MM.1S (cell line): ENCODE measurements around the gene MT2A.

Experiments used
- DNase-seq: peaks from one replicate; pipeline ENCODE4 v3.0.0-alpha.2; 2015
- H2AFZ ChIP-seq: fragments of 300-600 bp; sonication (generic); 2 replicates; pipeline ENCODE4 v1.6.0; 2016; ENCODE audit warnings: antibody characterized with exemption, low read length
- H3F3A ChIP-seq: fragments of 300-600 bp; sonication (generic); 2 replicates; pipeline ENCODE4 v1.6.1; 2016; ENCODE audit warnings: mild to moderate bottlenecking, antibody characterized with exemption, low read length, moderate library complexity, mixed read lengths; ENCODE audit not compliant: insufficient read depth
- H3K27ac ChIP-seq: fragments of 300-600 bp; sonication (generic); 2 replicates; pipeline ENCODE4 v1.5.1; 2016; ENCODE audit warnings: mild to moderate bottlenecking, low read length
- H3K27me3 ChIP-seq: fragments of 300-600 bp; sonication (generic); replicated peaks from 2 replicates; pipeline ENCODE4 v1.6.0; 2016; ENCODE audit warnings: low read length; ENCODE audit not compliant: insufficient read depth
- H3K36me3 ChIP-seq: fragments of 300-600 bp; sonication (generic); replicated peaks from 2 replicates; pipeline ENCODE4 v1.6.1; 2016; ENCODE audit warnings: mild to moderate bottlenecking, low read length, mixed read lengths; ENCODE audit not compliant: insufficient read depth
- H3K4me1 ChIP-seq: fragments of 300-600 bp; sonication (generic); 2 replicates; pipeline ENCODE4 v1.6.1; 2016; ENCODE audit warnings: low read length, mixed read lengths
- H3K4me2 ChIP-seq: fragments of 300-600 bp; sonication (generic); 2 replicates; pipeline ENCODE4 v1.6.0; 2016; ENCODE audit warnings: low read depth, low read length
- H3K4me3 ChIP-seq: fragments of 300-600 bp; sonication (generic); 2 replicates; pipeline ENCODE4 v1.5.1; 2016; ENCODE audit warnings: low read length, mixed read lengths
- H3K79me2 ChIP-seq: fragments of 300-600 bp; sonication (generic); 2 replicates; pipeline ENCODE4 v1.6.1; 2016; ENCODE audit warnings: mixed run types, low read length, mixed read lengths
- H3K9ac ChIP-seq: fragments of 300-600 bp; sonication (generic); 2 replicates; pipeline ENCODE4 v1.6.1; 2016; ENCODE audit warnings: low read length, mixed read lengths
- H3K9me2 ChIP-seq: fragments of 300-600 bp; sonication (generic); replicated peaks from 2 replicates; pipeline ENCODE4 v1.6.1; 2016; ENCODE audit warnings: mild to moderate bottlenecking, low read length, mixed read lengths; ENCODE audit not compliant: insufficient read depth
- H3K9me3 ChIP-seq: fragments of 300-600 bp; sonication (generic); replicated peaks from 2 replicates; pipeline ENCODE4 v1.6.1; 2016; ENCODE audit warnings: mild to moderate bottlenecking, low read length, mixed read lengths; ENCODE audit not compliant: insufficient read depth
- H4K20me1 ChIP-seq: fragments of 300-600 bp; sonication (generic); 2 replicates; pipeline ENCODE4 v1.6.1; 2016; ENCODE audit warnings: mild to moderate bottlenecking, low read length, moderate library complexity, mixed read lengths; ENCODE audit not compliant: insufficient read depth
- CTCF ChIP-seq: fragments of 300-600 bp; sonication (generic); IDR thresholded peaks from 2 replicates; pipeline ENCODE4 v1.5.1; 2016; ENCODE audit warnings: antibody characterized with exemption, low read length, mixed read lengths
- EZH2 ChIP-seq: fragments of 300-600 bp; sonication (generic); optimal IDR thresholded peaks from 2 replicates; pipeline ENCODE3; 2017; ENCODE audit warnings: low read depth, mild to moderate bottlenecking, antibody characterized with exemption, low read length, mixed read lengths
- EZH2phosphoT487 ChIP-seq: fragments of 300-600 bp; sonication (generic); IDR thresholded peaks from 2 replicates; pipeline ENCODE4 v1.6.1; 2018; ENCODE audit warnings: antibody characterized with exemption, low read length

MT2A gene

GRCh38 chr16:56604966-56605365 lies 3.4 kb upstream of the MT2A start:
- Histone ChIP-seq H3K36me3 (no peaks in the 10 kb centered on the region), H4K20me1 (no peaks in the 10 kb centered on the region), H3K27me3 (peaks cover 22% of the 10 kb centered on the region; the same call in 1 of the 2 replicates), H3K4me3 (no peak overlapping the region), H3K79me2 (no peaks in the 10 kb centered on the region), H3K9ac (no peak overlapping the region), H3K4me1 (peaks cover 11% of the 10 kb centered on the region), H3F3A (peaks cover 14% of the 10 kb centered on the region), H3K27ac (no peak overlapping the region), H3K4me2 (no peak overlapping the region), H2AFZ (no peak overlapping the region), H3K9me3 (no peaks in the 10 kb centered on the region), H3K9me2 (no peaks in the 10 kb centered on the region)
- DNase-seq, result no peak
- no peak for TF ChIP-seq EZH2phosphoT487
- TF ChIP-seq CTCF, result no peak
- no peak for TF ChIP-seq EZH2

- peaks cover 16% of the 10 kb centered on the region for H3F3A ChIP-seq
- H3K9me3 ChIP-seq, result no peaks in the 10 kb centered on the region
- H3K4me3 ChIP-seq, result no peak overlapping the region
- H3K36me3 ChIP-seq, result no peaks in the 10 kb centered on the region
- DNase-seq, result no peak
- H3K79me2 ChIP-seq, result no peaks in the 10 kb centered on the region
- H3K27ac ChIP-seq, result no peak overlapping the region
- peaks cover 26% of the 10 kb centered on the region; the same call in 1 of the 2 replicates for H3K27me3 ChIP-seq
- H2AFZ ChIP-seq, result no peak overlapping the region
- H3K4me2 ChIP-seq, result no peak overlapping the region
- peaks cover 16% of the 10 kb centered on the region for H3K4me1 ChIP-seq
- TF ChIP-seq EZH2, result no peak
- TF ChIP-seq EZH2phosphoT487, result no peak
- TF ChIP-seq CTCF, result no peak
- no peaks in the 10 kb centered on the region for H4K20me1 ChIP-seq
- no peaks in the 10 kb centered on the region for H3K9me2 ChIP-seq
- H3K9ac ChIP-seq, result no peak overlapping the region
These were observed 2.9 kb upstream of the MT2A start for GRCh38 chr16:56605475-56605874.

- DNase-seq, result no peak
- Histone ChIP-seq H3K9ac (no peak overlapping the region), H2AFZ (no peak overlapping the region), H3K79me2 (no peaks in the 10 kb centered on the region), H3K9me2 (no peaks in the 10 kb centered on the region), H3K9me3 (no peaks in the 10 kb centered on the region), H3K4me3 (no peak overlapping the region), H3K27me3 (peaks cover 26% of the 10 kb centered on the region), H3K4me1 (peaks cover 19% of the 10 kb centered on the region), H3K27ac (no peak overlapping the region), H3K36me3 (no peaks in the 10 kb centered on the region), H4K20me1 (no peaks in the 10 kb centered on the region), H3F3A (peaks cover 16% of the 10 kb centered on the region), H3K4me2 (no peak overlapping the region)
- TF ChIP-seq EZH2 (no peak), EZH2phosphoT487 (no peak), CTCF (no peak)
These were observed 2.3 kb upstream of the MT2A start for GRCh38 chr16:56606071-56606475.
